Measurements from ENCODE around the gene ABHD2.
"Not testable (repeated sequence)": the region's sequence is repeated elsewhere in the genome, so short reads cannot be mapped to it uniquely, and the experiment has no call there.

ABHD2 gene

GRCh38 chr15:89140595-89140994 is 52.3 kb downstream of the ABHD2 start:
- DNase-seq, result no peak

- DNase-seq, result not testable (repeated sequence)
These were observed 52.9 kb downstream of the ABHD2 start for GRCh38 chr15:89141159-89141558.

- DNase-seq, result no peak
These were observed 53.6 kb downstream of the ABHD2 start for GRCh38 chr15:89141885-89142284.

GRCh38 chr15:89142423-89142822 is 54.2 kb downstream of the ABHD2 start:
- DNase-seq, result no peak

- peak; percentile 5 for DNase-seq
These were observed 55.4 kb downstream of the ABHD2 start for GRCh38 chr15:89143503-89144162.

GRCh38 chr15:89144491-89144890 is 56.2 kb downstream of the ABHD2 start:
- no peak for DNase-seq

- DNase-seq, result no peak
These were observed 58.1 kb downstream of the ABHD2 start for GRCh38 chr15:89146366-89146765.

- DNase-seq, result no peak
These were observed 59.9 kb downstream of the ABHD2 start for GRCh38 chr15:89148126-89148525.

- no peak for DNase-seq
These were observed 61.3 kb downstream of the ABHD2 start for GRCh38 chr15:89149501-89150101.

- DNase-seq, result no peak
These were observed 62.0 kb downstream of the ABHD2 start for GRCh38 chr15:89150287-89150686.

GRCh38 chr15:89150762-89151664 is 62.8 kb downstream of the ABHD2 start:
- DNase-seq, result no peak

GRCh38 chr15:89155122-89155521 is 66.9 kb downstream of the ABHD2 start:
- no peak for DNase-seq

GRCh38 chr15:89155656-89156055 is 67.4 kb downstream of the ABHD2 start:
- DNase-seq, result no peak

- DNase-seq, result no peak
These were observed 68.8 kb downstream of the ABHD2 start for GRCh38 chr15:89157061-89157460.

- no peak for DNase-seq
These were observed 69.8 kb downstream of the ABHD2 start for GRCh38 chr15:89157918-89158564.

- DNase-seq, result no peak
These were observed 73.4 kb downstream of the ABHD2 start for GRCh38 chr15:89161666-89162065.

- no peak for DNase-seq
These were observed 75.2 kb downstream of the ABHD2 start for GRCh38 chr15:89163271-89164055.

GRCh38 chr15:89164712-89165211 is 76.5 kb downstream of the ABHD2 start:
- no peak for DNase-seq

GRCh38 chr15:89165677-89166076 is 77.4 kb downstream of the ABHD2 start:
- DNase-seq, result no peak

GRCh38 chr15:89167267-89168176 is 79.3 kb downstream of the ABHD2 start:
- DNase-seq, result peak; percentile 36

GRCh38 chr15:89168316-89168833 is 80.1 kb downstream of the ABHD2 start:
- no peak for DNase-seq

Data from OCI-M1 (cell line).